Uterus (tissue), 4 donors: ENCODE data around the gene SIX2. TPM values are rescaled to one million over a fixed set of nuclear protein-coding genes. Genes with fewer than 3 reads are reported as not detected.

Source experiments
- DNase-seq, 2 donors: peaks; one replicate each; pipeline ENCODE4 v3.0.0-alpha.2; 2019 to 2020
- H3K27ac ChIP-seq, 2 donors: fragments of 200-600 bp; sonication (generic); 1 replicate in 1 of 2; 2 replicates in 1 of 2; pipeline ENCODE4 v1.5.1; 2016 to 2018
- H3K27me3 ChIP-seq, 2 donors: fragments of 200-600 bp; sonication (generic); one replicate each; pipeline ENCODE4 v1.5.1; 2018 to 2019; ENCODE audit warnings: control low read depth in 1 of 2
- H3K36me3 ChIP-seq, 2 donors: fragments of 200-600 bp; sonication (generic); one replicate each; pipeline ENCODE4 v1.5.1; 2019; ENCODE audit warnings: control low read depth in 1 of 2
- H3K4me1 ChIP-seq, 2 donors: fragments of 200-600 bp; sonication (generic); one replicate each; pipeline ENCODE4 v1.5.1; 2018 to 2019; ENCODE audit warnings: control low read depth in 1 of 2
- H3K4me3 ChIP-seq, 2 donors: fragments of 200-600 bp; sonication (generic); 1 replicate in 1 of 2; 2 replicates in 1 of 2; pipeline ENCODE4 v1.5.1; 2018 to 2019; ENCODE audit warnings: mild to moderate bottlenecking in 1 of 2
- H3K9me3 ChIP-seq, 2 donors: fragments of 200-600 bp; sonication (generic); one replicate each; pipeline ENCODE4 v1.5.1; 2019; ENCODE audit warnings: control low read depth in 1 of 2
- POLR2A ChIP-seq, 2 donors: fragments of 450-650 bp; IDR thresholded peaks; one replicate each; pipeline ENCODE4 v1.6.1; 2016; ENCODE audit warnings: antibody characterized with exemption in 2 of 2, mild to moderate bottlenecking in 1 of 2, moderate library complexity in 1 of 2
- intact Hi-C: fragments of 100-400 bp; cut with DNase I; formaldehyde crosslinking; loops from one replicate; pipeline ENCODE4 v1.15.1; 2023; ENCODE audit warnings: low total_unique reads
- total RNA-seq, 4 donors: library from RNA; depleted of rRNA in 3 of 4; stranded (reverse); fragments of >200 nt in 3 of 4; gene quantifications; one replicate each; pipeline versions ENCODE4 v1.1.0 to v1.2.4, GENCODE V29; 2014 to 2023
- TF ChIP-seq, protein P1 (sequence below), 4 experiments: fragments of 200-600 bp in 2 of 4; fragments of 450-650 bp in 2 of 4; sonication (generic) in 2 of 4; IDR thresholded peaks; one replicate each; pipeline ENCODE4 v1.5.1; 2016 to 2019; ENCODE audit warnings: antibody characterized with exemption in 4 of 4, mild to moderate bottlenecking in 2 of 4, moderate library complexity in 1 of 4
- donor health status: DM: yes; HTN: yes; CAD: no.

SIX2 gene
- total RNA-seq, 4 donors from 2014 or later = 0.24 to 0.48 TPM; not detected in 2

DNA sequence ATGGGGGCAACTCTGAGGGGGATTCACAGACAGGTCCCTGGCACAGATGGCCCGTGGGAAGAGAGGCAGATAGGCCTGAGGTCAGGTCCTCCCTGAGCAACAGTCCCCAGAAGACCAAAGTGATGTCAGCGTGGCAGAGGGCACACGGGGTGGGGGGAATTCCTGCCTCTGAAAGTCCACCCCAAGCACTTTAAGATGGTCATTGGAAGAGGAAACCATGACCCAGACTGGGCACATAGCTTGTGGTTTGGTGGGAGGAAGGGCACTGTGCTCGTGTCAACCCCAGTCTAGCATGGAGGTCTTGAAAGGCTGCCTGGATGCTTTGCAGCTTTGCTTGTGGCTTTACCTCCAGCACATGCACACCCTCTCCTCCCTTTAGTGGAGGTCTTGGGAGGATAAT, 38.0 kb upstream of the SIX2 start:
- no peaks in the 10 kb centered on the region for H3K4me1 ChIP-seq
- H3K36me3 ChIP-seq = no peaks in the 10 kb centered on the region
- H3K9me3 ChIP-seq = no peaks in the 10 kb centered on the region
- intact Hi-C loops = no loop called here
- no peak overlapping the region for H3K27ac ChIP-seq
- TF ChIP-seq POLR2A (IDR thresholded peaks at IDR 0.05) = no peak
- TF ChIP-seq, protein P1, sequence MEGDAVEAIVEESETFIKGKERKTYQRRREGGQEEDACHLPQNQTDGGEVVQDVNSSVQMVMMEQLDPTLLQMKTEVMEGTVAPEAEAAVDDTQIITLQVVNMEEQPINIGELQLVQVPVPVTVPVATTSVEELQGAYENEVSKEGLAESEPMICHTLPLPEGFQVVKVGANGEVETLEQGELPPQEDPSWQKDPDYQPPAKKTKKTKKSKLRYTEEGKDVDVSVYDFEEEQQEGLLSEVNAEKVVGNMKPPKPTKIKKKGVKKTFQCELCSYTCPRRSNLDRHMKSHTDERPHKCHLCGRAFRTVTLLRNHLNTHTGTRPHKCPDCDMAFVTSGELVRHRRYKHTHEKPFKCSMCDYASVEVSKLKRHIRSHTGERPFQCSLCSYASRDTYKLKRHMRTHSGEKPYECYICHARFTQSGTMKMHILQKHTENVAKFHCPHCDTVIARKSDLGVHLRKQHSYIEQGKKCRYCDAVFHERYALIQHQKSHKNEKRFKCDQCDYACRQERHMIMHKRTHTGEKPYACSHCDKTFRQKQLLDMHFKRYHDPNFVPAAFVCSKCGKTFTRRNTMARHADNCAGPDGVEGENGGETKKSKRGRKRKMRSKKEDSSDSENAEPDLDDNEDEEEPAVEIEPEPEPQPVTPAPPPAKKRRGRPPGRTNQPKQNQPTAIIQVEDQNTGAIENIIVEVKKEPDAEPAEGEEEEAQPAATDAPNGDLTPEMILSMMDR (IDR thresholded peaks at IDR 0.05) = no peak
- no peak for DNase-seq
- H3K4me3 ChIP-seq = no peak overlapping the region
- H3K27me3 ChIP-seq = no peaks in the 10 kb centered on the region

DNA sequence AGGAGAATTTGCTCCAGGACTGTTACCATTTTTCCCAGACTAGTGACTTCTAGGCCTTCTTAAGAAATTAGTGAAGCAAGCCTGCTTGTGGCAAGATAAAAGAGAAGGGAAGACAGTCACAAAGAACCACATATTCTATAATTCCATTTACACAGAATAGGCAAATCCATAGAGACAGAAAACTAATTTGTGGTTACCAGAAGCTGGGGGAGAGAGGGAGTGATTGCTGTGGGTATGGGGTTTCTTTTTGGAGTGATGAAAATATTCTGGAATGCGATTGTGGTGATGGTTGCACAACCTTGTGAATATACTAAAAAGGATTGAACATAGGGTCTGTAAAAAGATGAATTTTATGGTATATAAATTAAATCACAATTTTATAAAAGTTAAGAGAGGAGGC, 37.5 kb upstream of the SIX2 start:
- TF ChIP-seq, protein P1 (IDR thresholded peaks at IDR 0.05) = no peak
- TF ChIP-seq POLR2A (IDR thresholded peaks at IDR 0.05) = no peak
- no peak overlapping the region for H3K4me3 ChIP-seq
- no peak overlapping the region for H3K27ac ChIP-seq
- DNase-seq = no peak
- no peaks in the 10 kb centered on the region for H3K36me3 ChIP-seq
- H3K27me3 ChIP-seq = no peaks in the 10 kb centered on the region
- H3K9me3 ChIP-seq = no peaks in the 10 kb centered on the region
- H3K4me1 ChIP-seq = no peaks in the 10 kb centered on the region
- intact Hi-C loops = no loop called here

DNA sequence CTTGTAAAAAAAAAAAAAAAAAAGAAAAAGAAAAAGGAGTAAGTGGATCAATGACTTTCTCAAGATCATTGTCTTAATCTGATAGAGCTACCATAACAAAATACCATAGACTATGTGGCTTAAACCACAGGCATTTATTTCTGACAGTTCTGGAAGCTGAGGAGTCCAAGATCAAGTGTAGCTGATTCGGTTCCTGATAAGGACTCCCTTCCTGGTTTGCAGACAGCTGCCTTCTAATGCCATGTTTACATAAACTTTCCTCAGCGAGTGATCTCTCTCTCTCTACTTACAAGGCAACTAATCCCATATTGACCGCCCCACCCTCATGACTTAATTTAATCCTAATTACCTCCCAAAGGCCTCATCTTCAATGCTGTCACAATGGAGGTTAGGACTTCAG, 36.5 kb upstream of the SIX2 start:
- Histone ChIP-seq H3K4me1 (no peaks in the 10 kb centered on the region), H3K27ac (no peak overlapping the region)
- intact Hi-C loops = no loop called here

DNA sequence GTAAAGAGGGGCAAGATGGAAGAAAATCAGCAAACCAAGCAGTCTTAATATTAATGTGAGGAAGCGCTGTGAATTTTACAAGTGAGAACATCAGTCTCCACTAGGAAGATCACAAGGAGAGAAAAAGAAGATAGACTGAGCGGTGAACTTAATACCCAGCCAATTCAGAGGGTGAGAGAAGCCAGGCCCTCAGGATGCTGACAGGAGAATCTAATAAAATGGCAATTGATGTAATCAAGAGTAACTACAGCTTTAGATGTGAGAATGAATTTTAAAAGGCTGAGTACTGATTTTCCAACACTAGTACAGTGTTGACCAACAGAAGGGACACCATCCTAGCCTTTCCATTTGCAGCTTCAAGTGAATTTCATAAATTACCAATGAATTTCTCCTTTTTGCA, 35.7 kb upstream of the SIX2 start:
- no peak overlapping the region for H3K4me3 ChIP-seq
- H3K9me3 ChIP-seq = no peaks in the 10 kb centered on the region
- no peaks in the 10 kb centered on the region for H3K4me1 ChIP-seq
- no peak overlapping the region for H3K27ac ChIP-seq
- DNase-seq = no peak
- H3K36me3 ChIP-seq = no peaks in the 10 kb centered on the region
- no peaks in the 10 kb centered on the region for H3K27me3 ChIP-seq
- TF ChIP-seq POLR2A (IDR thresholded peaks at IDR 0.05) = no peak
- TF ChIP-seq, protein P1 (IDR thresholded peaks at IDR 0.05) = no peak
- intact Hi-C loops = no loop called here

More for the DNA sequence above, 36.5 kb upstream of the SIX2 start:
- H3K36me3 ChIP-seq = no peaks in the 10 kb centered on the region
- no peak for TF ChIP-seq POLR2A (IDR thresholded peaks at IDR 0.05)
- TF ChIP-seq, protein P1 (IDR thresholded peaks at IDR 0.05) = no peak
- DNase-seq = no peak
- no peak overlapping the region for H3K4me3 ChIP-seq
- no peaks in the 10 kb centered on the region for H3K9me3 ChIP-seq
- H3K27me3 ChIP-seq = no peaks in the 10 kb centered on the region

DNA sequence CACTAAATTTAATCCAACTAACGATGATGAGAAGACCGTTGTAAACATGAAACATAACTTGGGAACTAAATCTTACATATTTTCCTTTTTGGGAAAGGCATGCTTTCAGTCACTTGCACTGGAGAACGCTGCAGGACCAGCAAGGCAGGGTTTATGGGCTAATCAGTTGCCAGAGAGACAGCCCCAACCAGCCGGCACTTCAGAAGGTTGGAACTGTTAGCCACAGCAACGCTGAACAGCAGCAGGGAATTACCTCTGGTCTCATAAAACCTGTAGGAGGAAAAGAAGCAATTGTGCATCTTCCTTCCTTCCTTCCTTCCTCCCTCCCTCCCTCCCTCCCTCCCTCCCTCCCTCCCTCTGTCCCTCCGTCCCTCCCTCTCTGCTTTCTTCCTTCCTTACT, 33.9 kb upstream of the SIX2 start:
- no peak for DNase-seq
- Histone ChIP-seq H3K4me1 (no peaks in the 10 kb centered on the region), H3K4me3 (no peak overlapping the region), H3K9me3 (no peaks in the 10 kb centered on the region), H3K36me3 (no peaks in the 10 kb centered on the region), H3K27ac (no peak overlapping the region), H3K27me3 (no peaks in the 10 kb centered on the region)
- TF ChIP-seq POLR2A (IDR thresholded peaks at IDR 0.05) = no peak
- TF ChIP-seq, protein P1 (IDR thresholded peaks at IDR 0.05) = no peak
- intact Hi-C loops = no loop called here
